IMR-90 (cell line): ENCODE results near the gene DOCK6. TPM values are rescaled to one million over a fixed set of nuclear protein-coding genes. Genes with fewer than 3 reads are reported as not detected.

Experiments
- ATAC-seq: fragments of 200-7000 bp; cut with Tn5 transposase; 2 replicates; pipeline ENCODE4 v1.9.1; 2020; ENCODE audit warnings: low read depth, mild to moderate bottlenecking, moderate library complexity
- BruUV-seq: library from RNA; stranded (reverse); fragments of 400-500 nt; replicated peaks from 2 replicates; lab custom pipeline; 2021; lab: Mats Ljungman, UMichigan
- CTCF ChIA-PET: fragments of 300-600 bp; formaldehyde crosslinking; extraction: SDS; loops from one replicate; lab custom pipeline; 2021; ENCODE audit warnings: antibody characterized with exemption; lab: Yijun Ruan, JAX
- POLR2A ChIA-PET: fragments of 300-600 bp; sonication (Branson Sonifier 250); formaldehyde crosslinking; loops from one replicate; lab custom pipeline; 2022; ENCODE audit warnings: antibody characterized with exemption; ENCODE audit not compliant: unreplicated experiment; lab: Charles Lee
- DNase-seq: peaks from one replicate; pipeline ENCODE4 v3.0.0; 2013
- H2AFZ ChIP-seq: replicated peaks from 2 replicates; pipeline ENCODE3; 2013; ENCODE audit warnings: low read length, mild to moderate bottlenecking; ENCODE audit not compliant: poor library complexity
- H2AK5ac ChIP-seq: 2 replicates; pipeline ENCODE4 v1.6.1; 2013; ENCODE audit warnings: low read depth, low read length, inconsistent platforms
- H2AK9ac ChIP-seq: replicated peaks from 2 replicates; pipeline ENCODE3; 2013; ENCODE audit warnings: mild to moderate bottlenecking, low read depth, low read length, moderate library complexity; ENCODE audit not compliant: poor library complexity
- H2BK120ac ChIP-seq: 2 replicates; pipeline ENCODE4 v1.6.1; 2013; ENCODE audit warnings: low read depth, low read length, inconsistent platforms
- H2BK15ac ChIP-seq: 3 replicates; pipeline ENCODE4 v1.6.1; 2013; ENCODE audit warnings: low read depth, low read length, inconsistent platforms
- H2BK20ac ChIP-seq: 2 replicates; pipeline ENCODE4 v1.6.1; 2013; ENCODE audit warnings: low read depth, mild to moderate bottlenecking, inconsistent platforms, low read length, moderate library complexity
- H2BK5ac ChIP-seq: 2 replicates; pipeline ENCODE4 v1.6.1; 2013; ENCODE audit warnings: mild to moderate bottlenecking, low read depth, low read length, inconsistent platforms; ENCODE audit not compliant: poor library complexity, severe bottlenecking
- H3K14ac ChIP-seq: replicated peaks from 2 replicates; pipeline ENCODE4 v1.6.1; 2013; ENCODE audit warnings: low read depth, low read length, inconsistent platforms
- H3K18ac ChIP-seq: 2 replicates; pipeline ENCODE4 v1.6.1; 2013; ENCODE audit warnings: low read depth, low read length, control low read depth
- H3K23ac ChIP-seq: 2 replicates; pipeline ENCODE4 v1.6.1; 2013; ENCODE audit warnings: low read depth, low read length, inconsistent platforms
- H3K27ac ChIP-seq: 2 replicates; pipeline ENCODE4 v1.5.1; 2013; ENCODE audit warnings: mild to moderate bottlenecking, control low read depth, low read length; ENCODE audit not compliant: insufficient read depth
- H3K27me3 ChIP-seq: 2 replicates; pipeline ENCODE4 v1.6.1; 2013; ENCODE audit warnings: low read length; ENCODE audit not compliant: control insufficient read depth, insufficient read depth
- H3K36me3 ChIP-seq: 2 replicates; pipeline ENCODE4 v1.6.1; 2013; ENCODE audit warnings: low read length, mixed read lengths; ENCODE audit not compliant: control insufficient read depth, insufficient read depth
- H3K4ac ChIP-seq: 2 replicates; pipeline ENCODE4 v1.6.1; 2013; ENCODE audit warnings: low read depth, low read length, inconsistent platforms
- H3K4me1 ChIP-seq: 2 replicates; pipeline ENCODE4 v1.6.1; 2013; ENCODE audit warnings: low read length, mixed read lengths; ENCODE audit not compliant: control insufficient read depth, insufficient read depth
- H3K4me2 ChIP-seq: 2 replicates; pipeline ENCODE4 v1.6.1; 2013; ENCODE audit warnings: low read depth, mild to moderate bottlenecking, control low read depth, low read length, moderate library complexity
- H3K4me3 ChIP-seq: 2 replicates; pipeline ENCODE4 v1.5.1; 2013; ENCODE audit warnings: low read depth, mild to moderate bottlenecking, control low read depth, low read length, moderate library complexity; ENCODE audit not compliant: insufficient read depth
- H3K56ac ChIP-seq: 2 replicates; pipeline ENCODE4 v1.6.1; 2013; ENCODE audit warnings: low read length, inconsistent platforms; ENCODE audit not compliant: insufficient read depth; ENCODE audit errors: extremely low read depth
- H3K79me1 ChIP-seq, 2 experiments: 2 replicates each; pipeline ENCODE4 v1.6.1; 2013; ENCODE audit warnings: low read length in 2 of 2, inconsistent platforms in 1 of 2, low read depth in 1 of 2
- H3K9ac ChIP-seq: 2 replicates; pipeline ENCODE4 v1.6.1; 2013; ENCODE audit warnings: low read depth, low read length, control low read depth
- H3K9me1 ChIP-seq: 2 replicates; pipeline ENCODE4 v1.6.1; 2013; ENCODE audit warnings: low read length, inconsistent platforms; ENCODE audit not compliant: insufficient read depth
- H3K9me3 ChIP-seq: 2 replicates; pipeline ENCODE4 v1.6.1; 2013; ENCODE audit warnings: low read length; ENCODE audit not compliant: control insufficient read depth, insufficient read depth
- H4K20me1 ChIP-seq: 2 replicates; pipeline ENCODE4 v1.6.1; 2013; ENCODE audit warnings: low read length, inconsistent platforms; ENCODE audit not compliant: insufficient read depth
- H4K5ac ChIP-seq: 2 replicates; pipeline ENCODE4 v1.6.1; 2013; ENCODE audit warnings: mild to moderate bottlenecking, low read depth, low read length, control low read depth
- H4K8ac ChIP-seq, 2 experiments: 2 replicates each; pipeline ENCODE4 v1.6.1; 2013; ENCODE audit warnings: low read depth in 2 of 2, low read length in 2 of 2, control low read depth in 1 of 2, inconsistent platforms in 1 of 2
- H4K91ac ChIP-seq: 2 replicates; pipeline ENCODE4 v1.6.1; 2013; ENCODE audit warnings: low read depth, low read length, inconsistent platforms; ENCODE audit not compliant: insufficient read depth
- BHLHE40 ChIP-seq: fragments of 150-350 bp; IDR thresholded peaks from 2 replicates; pipeline ENCODE4 v1.6.1; 2016; ENCODE audit warnings: mild to moderate bottlenecking, low read depth, low read length
- CEBPB ChIP-seq: IDR thresholded peaks from 2 replicates; pipeline ENCODE4 v1.6.1; 2012; ENCODE audit warnings: low read depth, low read length, improper control_type of control experiment
- CHD1 ChIP-seq: IDR thresholded peaks from 2 replicates; pipeline ENCODE4 v1.6.1; 2012; ENCODE audit warnings: low read depth, low read length, improper control_type of control experiment
- CTCF ChIP-seq: conservative IDR thresholded peaks from 2 replicates; pipeline ENCODE4 v1.5.1; 2012; ENCODE audit warnings: mild to moderate bottlenecking, low read depth, low read length, improper control_type of control experiment
- FOS ChIP-seq: fragments of 150-350 bp; IDR thresholded peaks from 2 replicates; pipeline ENCODE4 v1.6.1; 2016; ENCODE audit warnings: low read depth, low read length
- MAFK ChIP-seq: IDR thresholded peaks from 2 replicates; pipeline ENCODE4 v1.6.1; 2012; ENCODE audit warnings: low read depth, low read length, improper control_type of control experiment
- MAZ ChIP-seq: IDR thresholded peaks from 2 replicates; pipeline ENCODE4 v1.6.1; 2012; ENCODE audit warnings: low read depth, mild to moderate bottlenecking, low read length, improper control_type of control experiment, moderate library complexity, borderline replicate concordance
- MXI1 ChIP-seq: IDR thresholded peaks from 2 replicates; pipeline ENCODE4 v1.6.1; 2012; ENCODE audit warnings: low read depth, mild to moderate bottlenecking, low read length, moderate library complexity, borderline replicate concordance
- NFE2L2 ChIP-seq: fragments of 150-350 bp; IDR thresholded peaks from 2 replicates; pipeline ENCODE4 v1.6.1; 2016; ENCODE audit warnings: low read depth, mild to moderate bottlenecking, low read length
- POLR2A ChIP-seq: IDR thresholded peaks from 2 replicates; pipeline ENCODE4 v1.6.1; 2012; ENCODE audit warnings: mild to moderate bottlenecking, low read depth, low read length
- RAD21 ChIP-seq: IDR thresholded peaks from 2 replicates; pipeline ENCODE4 v1.6.1; 2012; ENCODE audit warnings: low read length, improper control_type of control experiment
- RCOR1 ChIP-seq: IDR thresholded peaks from 2 replicates; pipeline ENCODE4 v1.6.1; 2012; ENCODE audit warnings: mild to moderate bottlenecking, low read length, improper control_type of control experiment; ENCODE audit not compliant: insufficient replicate concordance
- RFX5 ChIP-seq: IDR thresholded peaks from 2 replicates; pipeline ENCODE4 v1.8.0; 2012; ENCODE audit warnings: low read depth, mild to moderate bottlenecking, low read length, moderate library complexity
- SMC3 ChIP-seq: fragments of 150-350 bp; IDR thresholded peaks from 2 replicates; pipeline ENCODE4 v1.6.1; 2016; ENCODE audit warnings: low read depth, mild to moderate bottlenecking, antibody characterized with exemption, low read length, moderate library complexity
- USF2 ChIP-seq: fragments of 150-350 bp; IDR thresholded peaks from 2 replicates; pipeline ENCODE4 v1.6.1; 2017; ENCODE audit warnings: mild to moderate bottlenecking, antibody characterized with exemption, low read length, low read depth
- WGBS, 2 experiments: methylation state at CpG; one replicate each; pipeline versions ENCODE4 v1.1.5 to v1.1.7; 2013; ENCODE audit warnings: missing lambda C conversion rate in 2 of 2; ENCODE audit not compliant: insufficient read length in 1 of 2; ENCODE audit errors: extremely low coverage in 2 of 2; 5-methylcytosine and 5-hydroxymethylcytosine counted together
- dilution Hi-C: fragments of 300-500 bp; cut with HindIII; formaldehyde crosslinking; loops from one replicate; pipeline ENCODE4 v1.14.3; 2018; ENCODE audit warnings: low sequenced_read_pairs; ENCODE audit not compliant: unreplicated experiment
- in situ Hi-C: fragments of 300-500 bp; cut with MboI; formaldehyde crosslinking; loops from 3 replicates; pipeline ENCODE4 v1.14.3; 2019; ENCODE audit warnings: low sequenced_read_pairs, inconsistent platforms, mixed read lengths
- intact Hi-C: fragments of 100-400 bp; cut with micrococcal nuclease; formaldehyde crosslinking; loops from 2 replicates; pipeline ENCODE4 v1.10.0; 2022
- polyA plus RNA-seq, 3 experiments: library from polyadenylated mRNA; depleted of rRNA; stranded (reverse); fragments of >200 nt; gene quantifications; 2 replicates each; pipeline ENCODE4 v1.2.3, GENCODE V29; 2012; ENCODE audit warnings: low replicate concordance in 1 of 3
- total RNA-seq: library from RNA; depleted of rRNA; stranded (reverse); fragments of >200 nt; gene quantifications from 2 replicates; pipeline ENCODE4 v1.2.3, GENCODE V29; 2012
- TF ChIP-seq, protein P1 (sequence below): fragments of 150-350 bp; IDR thresholded peaks from 2 replicates; pipeline ENCODE4 v1.6.1; 2016; ENCODE audit warnings: low read depth, mild to moderate bottlenecking, low read length, moderate library complexity, borderline replicate concordance

DOCK6 gene
- total and polyA plus RNA-seq, 2 of the 4 experiments (the other 2 are of a cell fraction): 5.0 to 18.4 TPM

GRCh38 chr19:11290256-11290655 is 27.9 kb upstream of the DOCK6 start:
- POLR2A ChIA-PET: no interaction called here
- H2BK20ac ChIP-seq: no peak overlapping the region

More at GRCh38 chr19:11290256-11290655, 27.9 kb upstream of the DOCK6 start:
- Histone ChIP-seq H4K20me1 (no peaks in the 10 kb centered on the region), H3K4ac (no peak overlapping the region), H2BK5ac (no peak overlapping the region), H3K23ac (no peak overlapping the region), H4K91ac (no peak overlapping the region), H3K79me1 (no peaks in the 10 kb centered on the region), H3K56ac (no peak overlapping the region), H3K18ac (no peak overlapping the region), H3K14ac (no peak overlapping the region), H3K27me3 (no peaks in the 10 kb centered on the region), H3K4me2 (no peak overlapping the region), H2BK120ac (no peak overlapping the region), H2AK9ac (no peak overlapping the region), H2AFZ (no peak overlapping the region), H4K5ac (no peak overlapping the region), H2AK5ac (no peak overlapping the region), H3K9me1 (0 out of 2 replicates have a peak, but pooled peaks cover 3% of the 10 kb centered on the region), H4K8ac (no peak overlapping the region), H3K9me3 (no peaks in the 10 kb centered on the region), H3K27ac (no peak overlapping the region), H3K9ac (no peak overlapping the region), H2BK15ac (no peak overlapping the region), H3K4me1 (0 out of 2 replicates have a peak, but pooled peaks cover 1% of the 10 kb centered on the region), H3K36me3 (no peaks in the 10 kb centered on the region), H3K4me3 (no peak overlapping the region)
- DNase-seq (no peak), ATAC-seq (no peak)
- CTCF ChIA-PET: interaction anchor here (0.6 to 2.8 kb wide), 3 partner anchors 91 to 665 kb away, joined by 5 to 11 read pairs (median 8); partner anchors contain the start of gene SLC44A2
- no TSS peak for BruUV-seq
- WGBS, 2 experiments: 90% methylated on average over 2 of the region's 4 CpGs; no CpG with 5 or more reads in 1 of the 2 experiments
- dilution Hi-C loops: no loop called here
- in situ Hi-C loops: loop anchor here (10.0 kb wide), 1 partner anchor 185 kb away; no protein-coding TSS in a partner anchor
- TF ChIP-seq CTCF (no peak), CHD1 (no peak), MAFK (no peak), MXI1 (no peak), SMC3 (no peak), RCOR1 (no peak), FOS (no peak), RFX5 (no peak), NFE2L2 (no peak), USF2 (no peak), MAZ (no peak), RAD21 (no peak), CEBPB (no peak), POLR2A (no peak), BHLHE40 (no peak)
- TF ChIP-seq, protein P1, sequence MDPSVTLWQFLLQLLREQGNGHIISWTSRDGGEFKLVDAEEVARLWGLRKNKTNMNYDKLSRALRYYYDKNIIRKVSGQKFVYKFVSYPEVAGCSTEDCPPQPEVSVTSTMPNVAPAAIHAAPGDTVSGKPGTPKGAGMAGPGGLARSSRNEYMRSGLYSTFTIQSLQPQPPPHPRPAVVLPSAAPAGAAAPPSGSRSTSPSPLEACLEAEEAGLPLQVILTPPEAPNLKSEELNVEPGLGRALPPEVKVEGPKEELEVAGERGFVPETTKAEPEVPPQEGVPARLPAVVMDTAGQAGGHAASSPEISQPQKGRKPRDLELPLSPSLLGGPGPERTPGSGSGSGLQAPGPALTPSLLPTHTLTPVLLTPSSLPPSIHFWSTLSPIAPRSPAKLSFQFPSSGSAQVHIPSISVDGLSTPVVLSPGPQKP: no peak
- intact Hi-C loops: loop anchor here (5.0 kb wide), 1 partner anchor 297 kb away; no protein-coding TSS in a partner anchor
